NT2/D1 (cell line): ENCODE results near the gene PHACTR2.

Experiments
- DNase-seq: peaks from one replicate; pipeline ENCODE4 v3.0.0-alpha.2; 2011; ENCODE audit warnings: low read depth, low spot score
- H3K27me3 ChIP-seq: 2 replicates; pipeline ENCODE4 v1.6.0; 2011; ENCODE audit warnings: mild to moderate bottlenecking; ENCODE audit not compliant: insufficient read length, insufficient read depth
- H3K36me3 ChIP-seq: 2 replicates; pipeline ENCODE4 v1.6.1; 2011; ENCODE audit warnings: mild to moderate bottlenecking, low read length, mixed read lengths; ENCODE audit not compliant: insufficient read depth, insufficient read length
- H3K4me1 ChIP-seq: 2 replicates; pipeline ENCODE4 v1.5.1; 2011; ENCODE audit not compliant: insufficient read depth, insufficient read length
- H3K4me3 ChIP-seq: 2 replicates; pipeline ENCODE4 v1.5.1; 2011; ENCODE audit warnings: low read depth; ENCODE audit not compliant: insufficient read length
- H3K9ac ChIP-seq: 2 replicates; pipeline ENCODE4 v1.6.0; 2011; ENCODE audit warnings: low read depth; ENCODE audit not compliant: insufficient read length
- H3K9me3 ChIP-seq: 2 replicates; pipeline ENCODE4 v1.5.1; 2011; ENCODE audit warnings: mild to moderate bottlenecking, low read length; ENCODE audit not compliant: insufficient read depth
- SUZ12 ChIP-seq: IDR thresholded peaks from 2 replicates; pipeline ENCODE4 v1.6.1; 2011; ENCODE audit not compliant: insufficient read length, insufficient read depth; ENCODE audit errors: extremely low read depth
- YY1 ChIP-seq: IDR thresholded peaks from 2 replicates; pipeline ENCODE4 v1.6.1; 2011; ENCODE audit not compliant: insufficient read length, insufficient read depth
- ZNF274 ChIP-seq: IDR thresholded peaks from 2 replicates; pipeline ENCODE4 v1.6.1; 2011; ENCODE audit warnings: mild to moderate bottlenecking, low read depth, low read length

PHACTR2 gene

GRCh38 chr6:143807103-143807772 lies 129.5 kb downstream of the PHACTR2 start:
- peaks cover 10% of the 10 kb centered on the region for H3K36me3 ChIP-seq
- no peaks in the 10 kb centered on the region for H3K4me1 ChIP-seq
- H3K4me3 ChIP-seq = no peak overlapping the region
- DNase-seq = no peak
- TF ChIP-seq SUZ12 (no peak), YY1 (no peak), ZNF274 (no peak)
- H3K9ac ChIP-seq = no peak overlapping the region
- no peaks in the 10 kb centered on the region for H3K9me3 ChIP-seq
- no peaks in the 10 kb centered on the region for H3K27me3 ChIP-seq

DNA sequence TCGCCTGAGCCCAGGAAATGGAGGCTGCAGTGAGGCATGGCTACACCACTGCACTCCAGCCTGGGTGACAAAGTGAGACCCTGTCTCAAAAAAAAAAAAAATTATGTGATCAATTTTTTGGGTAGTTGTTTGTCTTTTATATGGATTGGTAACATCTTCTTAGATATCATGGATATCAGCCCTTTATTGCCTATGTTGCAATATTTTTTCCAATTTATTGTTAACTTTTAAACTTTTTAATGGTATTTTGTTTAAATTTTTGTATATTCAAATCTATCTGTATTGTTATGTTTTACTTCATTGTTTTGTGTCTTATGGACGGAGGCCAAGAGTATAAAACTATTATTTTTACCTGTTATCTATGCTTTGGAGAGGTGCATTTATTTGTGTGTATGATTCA lies 133.0 kb downstream of the PHACTR2 start:
- Histone ChIP-seq H3K4me1 (no peaks in the 10 kb centered on the region), H3K4me3 (no peak overlapping the region), H3K27me3 (no peaks in the 10 kb centered on the region), H3K36me3 (peaks cover 10% of the 10 kb centered on the region), H3K9me3 (no peaks in the 10 kb centered on the region), H3K9ac (no peak overlapping the region)
- no peak for TF ChIP-seq YY1
- TF ChIP-seq ZNF274 = no peak
- no peak for TF ChIP-seq SUZ12
- DNase-seq = no peak

DNA sequence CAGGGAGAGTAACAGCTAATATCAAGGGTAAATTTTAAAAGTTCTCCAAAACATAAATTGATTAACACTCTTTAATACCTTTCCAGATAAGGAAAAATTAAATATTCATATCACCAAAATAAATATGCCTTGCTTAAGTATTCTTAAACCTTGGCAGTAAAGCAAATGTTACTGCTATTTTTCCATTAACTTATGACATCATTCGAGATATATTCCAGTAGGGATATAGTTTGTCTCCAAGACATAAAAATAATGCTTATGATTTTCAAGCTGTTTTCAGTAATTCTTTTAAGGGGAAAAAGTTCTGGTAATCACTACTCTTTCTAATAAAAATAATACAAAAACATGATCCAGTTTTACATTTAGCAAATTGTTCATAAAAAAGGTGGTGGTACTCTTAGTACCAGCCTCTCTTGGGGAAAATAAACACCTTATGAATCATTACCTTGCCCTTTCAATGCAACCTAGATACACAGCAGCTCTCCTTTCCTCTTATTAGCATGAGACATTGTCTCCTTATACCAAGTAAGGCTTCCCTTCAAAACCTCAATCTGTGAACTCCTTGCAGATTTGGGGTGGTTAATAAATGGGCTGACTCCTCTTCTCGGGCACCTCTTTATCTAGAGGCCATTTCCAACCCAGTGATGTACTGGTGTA lies 133.9 kb downstream of the PHACTR2 start:
- Histone ChIP-seq H3K9me3 (no peaks in the 10 kb centered on the region), H3K9ac (no peak overlapping the region), H3K4me1 (no peaks in the 10 kb centered on the region), H3K27me3 (no peaks in the 10 kb centered on the region), H3K4me3 (no peak overlapping the region), H3K36me3 (peaks cover 10% of the 10 kb centered on the region)
- TF ChIP-seq YY1 (no peak), SUZ12 (no peak), ZNF274 (no peak)
- no peak for DNase-seq

GRCh38 chr6:143817621-143818020 lies 139.9 kb downstream of the PHACTR2 start:
- Histone ChIP-seq H3K4me3 (no peak overlapping the region), H3K27me3 (no peaks in the 10 kb centered on the region), H3K4me1 (no peaks in the 10 kb centered on the region), H3K9me3 (no peaks in the 10 kb centered on the region), H3K9ac (no peak overlapping the region), H3K36me3 (no peaks in the 10 kb centered on the region)
- TF ChIP-seq YY1 (no peak), SUZ12 (no peak), ZNF274 (no peak)
- no peak for DNase-seq

DNA sequence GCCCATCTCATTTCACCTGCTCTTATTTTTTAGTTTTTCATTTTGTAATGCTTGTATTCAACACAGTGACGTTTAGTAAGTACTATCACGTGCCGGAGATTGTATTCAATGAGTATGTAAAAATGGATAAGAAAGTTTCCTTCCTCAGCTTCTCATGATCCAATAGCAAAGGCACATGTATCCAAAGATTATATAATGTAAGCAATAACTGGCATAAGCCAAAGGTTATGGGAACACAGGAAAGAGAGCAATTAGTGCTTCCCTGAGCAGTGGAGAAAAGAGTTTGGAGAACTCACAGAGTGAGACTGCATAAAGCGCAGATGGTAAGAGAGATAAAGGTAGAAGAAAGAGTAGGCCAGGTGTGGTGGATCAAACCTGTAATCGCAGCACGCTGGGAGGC lies 143.6 kb downstream of the PHACTR2 start:
- TF ChIP-seq SUZ12 (no peak), YY1 (no peak), ZNF274 (no peak)
- Histone ChIP-seq H3K4me1 (no peaks in the 10 kb centered on the region), H3K36me3 (peaks cover 2% of the 10 kb centered on the region), H3K9me3 (no peaks in the 10 kb centered on the region), H3K27me3 (no peaks in the 10 kb centered on the region), H3K9ac (no peak overlapping the region), H3K4me3 (no peak overlapping the region)
- DNase-seq = no peak

- Histone ChIP-seq H3K36me3 (peaks cover 2% of the 10 kb centered on the region), H3K27me3 (no peaks in the 10 kb centered on the region), H3K4me1 (no peaks in the 10 kb centered on the region), H3K9ac (no peak overlapping the region), H3K4me3 (no peak overlapping the region), H3K9me3 (no peaks in the 10 kb centered on the region)
- DNase-seq = no peak
- no peak for TF ChIP-seq YY1
- no peak for TF ChIP-seq ZNF274
- no peak for TF ChIP-seq SUZ12
These were observed 144.8 kb downstream of the PHACTR2 start for GRCh38 chr6:143822584-143823024.

DNA sequence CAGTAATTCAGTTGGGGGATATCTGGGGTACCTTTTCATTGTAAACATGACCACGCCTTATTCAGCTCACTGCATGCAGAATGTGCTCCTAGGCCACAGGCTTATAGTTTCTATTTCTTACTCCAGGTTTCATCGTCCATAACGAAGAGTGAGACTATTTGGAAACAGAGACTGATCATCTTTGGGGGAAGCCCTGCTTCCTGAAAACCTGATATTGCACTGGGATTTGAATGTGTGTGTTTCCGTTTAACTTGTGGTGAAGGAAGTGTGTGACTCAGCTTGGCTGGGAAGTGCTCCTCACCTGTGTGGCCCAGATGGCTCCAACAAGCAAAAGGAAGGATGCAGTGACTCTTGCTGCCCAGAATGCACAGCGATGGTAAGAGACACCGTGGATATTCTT lies 145.8 kb downstream of the PHACTR2 start:
- Histone ChIP-seq H3K27me3 (no peaks in the 10 kb centered on the region), H3K9me3 (no peaks in the 10 kb centered on the region), H3K36me3 (peaks cover 2% of the 10 kb centered on the region), H3K9ac (no peak overlapping the region), H3K4me1 (no peaks in the 10 kb centered on the region), H3K4me3 (no peak overlapping the region)
- no peak for DNase-seq
- TF ChIP-seq YY1 (no peak), ZNF274 (no peak), SUZ12 (no peak)
